Stimulated activated naive CD8-positive, alpha-beta T cell treated with anti-CD3 and anti-CD28 coated beads, Interleukin-15, Interleukin-2, amounts not matched to agents 100 ng/mL and 50 ng/mL, for 24 hours (primary cell): ENCODE data around the gene PLOD2.

ENCODE experiments used
- H3K27ac Mint-ChIP-seq: one replicate; pipeline ENCODE4 v1.8.0; 2021; ENCODE audit warnings: mild to moderate bottlenecking, mixed read lengths
- H3K27me3 Mint-ChIP-seq: one replicate; pipeline ENCODE4 v1.8.0; 2021; ENCODE audit warnings: mixed read lengths
- H3K36me3 Mint-ChIP-seq: one replicate; pipeline ENCODE4 v1.8.0; 2021; ENCODE audit warnings: low read depth, mixed read lengths
- H3K4me1 Mint-ChIP-seq: one replicate; pipeline ENCODE4 v1.8.0; 2021; ENCODE audit warnings: low read depth, mixed read lengths
- H3K4me3 Mint-ChIP-seq: one replicate; pipeline ENCODE4 v1.8.0; 2021; ENCODE audit warnings: mild to moderate bottlenecking, mixed read lengths
- H3K9me3 Mint-ChIP-seq: one replicate; pipeline ENCODE4 v1.8.0; 2021; ENCODE audit warnings: mixed read lengths

PLOD2 gene

GRCh38 chr3:146178006-146178689, 17.2 kb upstream of the PLOD2 start:
- Mint-ChIP-seq H3K4me3 (no peak overlapping the region), H3K36me3 (no peaks in the 10 kb centered on the region), H3K9me3 (no peaks in the 10 kb centered on the region)

GRCh38 chr3:146177519-146177918, 16.5 kb upstream of the PLOD2 start:
- Mint-ChIP-seq H3K36me3 (no peaks in the 10 kb centered on the region), H3K4me1 (no peaks in the 10 kb centered on the region), H3K27me3 (no peaks in the 10 kb centered on the region), H3K27ac (no peak overlapping the region), H3K9me3 (no peaks in the 10 kb centered on the region), H3K4me3 (no peak overlapping the region)

More at GRCh38 chr3:146178006-146178689, 17.2 kb upstream of the PLOD2 start:
- Mint-ChIP-seq H3K4me1 (no peaks in the 10 kb centered on the region), H3K27ac (no peak overlapping the region), H3K27me3 (no peaks in the 10 kb centered on the region)

- Mint-ChIP-seq H3K4me3 (no peak overlapping the region), H3K27ac (no peak overlapping the region), H3K36me3 (no peaks in the 10 kb centered on the region), H3K4me1 (no peaks in the 10 kb centered on the region), H3K27me3 (no peaks in the 10 kb centered on the region), H3K9me3 (no peaks in the 10 kb centered on the region)
These were observed 16.1 kb upstream of the PLOD2 start for GRCh38 chr3:146177072-146177471.

GRCh38 chr3:146172586-146172985, 11.6 kb upstream of the PLOD2 start:
- Mint-ChIP-seq H3K27me3 (peaks cover 11% of the 10 kb centered on the region), H3K36me3 (no peaks in the 10 kb centered on the region), H3K27ac (no peak overlapping the region), H3K4me1 (no peaks in the 10 kb centered on the region), H3K9me3 (no peaks in the 10 kb centered on the region), H3K4me3 (no peak overlapping the region)

- no peaks in the 10 kb centered on the region for H3K36me3 Mint-ChIP-seq
- no peak overlapping the region for H3K27ac Mint-ChIP-seq
- H3K4me3 Mint-ChIP-seq = no peak overlapping the region
- peaks cover 13% of the 10 kb centered on the region for H3K27me3 Mint-ChIP-seq
- H3K9me3 Mint-ChIP-seq = no peaks in the 10 kb centered on the region
- no peaks in the 10 kb centered on the region for H3K4me1 Mint-ChIP-seq
These were observed 9.6 kb upstream of the PLOD2 start for GRCh38 chr3:146170591-146170990.

GRCh38 chr3:146169891-146170290, 8.9 kb upstream of the PLOD2 start:
- H3K4me3 Mint-ChIP-seq = no peak overlapping the region

GRCh38 chr3:146166826-146167225, 5.8 kb upstream of the PLOD2 start:
- peaks cover 4% of the 10 kb centered on the region for H3K9me3 Mint-ChIP-seq
- no peak overlapping the region for H3K4me3 Mint-ChIP-seq
- peaks cover 46% of the 10 kb centered on the region for H3K27me3 Mint-ChIP-seq
- no peak overlapping the region for H3K27ac Mint-ChIP-seq
- no peaks in the 10 kb centered on the region for H3K36me3 Mint-ChIP-seq
- peaks cover 8% of the 10 kb centered on the region for H3K4me1 Mint-ChIP-seq

More at GRCh38 chr3:146169891-146170290, 8.9 kb upstream of the PLOD2 start:
- no peaks in the 10 kb centered on the region for H3K4me1 Mint-ChIP-seq
- no peaks in the 10 kb centered on the region for H3K36me3 Mint-ChIP-seq
- no peaks in the 10 kb centered on the region for H3K9me3 Mint-ChIP-seq
- no peak overlapping the region for H3K27ac Mint-ChIP-seq
- H3K27me3 Mint-ChIP-seq = peaks cover 20% of the 10 kb centered on the region

GRCh38 chr3:146166415-146166821, 5.4 kb upstream of the PLOD2 start:
- no peaks in the 10 kb centered on the region for H3K36me3 Mint-ChIP-seq
- peaks cover 12% of the 10 kb centered on the region for H3K4me1 Mint-ChIP-seq
- H3K9me3 Mint-ChIP-seq = peaks cover 4% of the 10 kb centered on the region
- no peak overlapping the region for H3K4me3 Mint-ChIP-seq
- peaks cover 50% of the 10 kb centered on the region for H3K27me3 Mint-ChIP-seq
- no peak overlapping the region for H3K27ac Mint-ChIP-seq

- Mint-ChIP-seq H3K27me3 (peaks cover 48% of the 10 kb centered on the region), H3K4me1 (peaks cover 14% of the 10 kb centered on the region), H3K36me3 (no peaks in the 10 kb centered on the region), H3K4me3 (no peak overlapping the region), H3K27ac (no peak overlapping the region), H3K9me3 (peaks cover 4% of the 10 kb centered on the region)
These were observed 4.9 kb upstream of the PLOD2 start for GRCh38 chr3:146165877-146166276.

GRCh38 chr3:146164971-146165769, 4.2 kb upstream of the PLOD2 start:
- H3K27me3 Mint-ChIP-seq = peaks cover 48% of the 10 kb centered on the region
- no peaks in the 10 kb centered on the region for H3K36me3 Mint-ChIP-seq
- H3K4me1 Mint-ChIP-seq = peaks cover 18% of the 10 kb centered on the region
- H3K27ac Mint-ChIP-seq = no peak overlapping the region
- peaks cover 4% of the 10 kb centered on the region for H3K9me3 Mint-ChIP-seq
- no peak overlapping the region for H3K4me3 Mint-ChIP-seq

GRCh38 chr3:146164506-146164905, 3.5 kb upstream of the PLOD2 start:
- no peak overlapping the region for H3K27ac Mint-ChIP-seq
- H3K9me3 Mint-ChIP-seq = peaks cover 4% of the 10 kb centered on the region
- H3K27me3 Mint-ChIP-seq = peaks cover 49% of the 10 kb centered on the region
- no peaks in the 10 kb centered on the region for H3K36me3 Mint-ChIP-seq
- H3K4me3 Mint-ChIP-seq = no peak overlapping the region
- peaks cover 24% of the 10 kb centered on the region for H3K4me1 Mint-ChIP-seq

GRCh38 chr3:146164071-146164470, 3.1 kb upstream of the PLOD2 start:
- Mint-ChIP-seq H3K9me3 (peaks cover 4% of the 10 kb centered on the region), H3K27ac (no peak overlapping the region), H3K4me3 (no peak overlapping the region), H3K36me3 (no peaks in the 10 kb centered on the region), H3K27me3 (peaks cover 52% of the 10 kb centered on the region), H3K4me1 (peaks cover 24% of the 10 kb centered on the region)

- Mint-ChIP-seq H3K4me1 (peaks cover 24% of the 10 kb centered on the region), H3K9me3 (peaks cover 4% of the 10 kb centered on the region), H3K4me3 (no peak overlapping the region), H3K27me3 (peaks cover 57% of the 10 kb centered on the region), H3K27ac (no peak overlapping the region), H3K36me3 (no peaks in the 10 kb centered on the region)
These were observed 2.6 kb upstream of the PLOD2 start for GRCh38 chr3:146163584-146163983.

GRCh38 chr3:146162561-146162960, 1.6 kb upstream of the PLOD2 start:
- peak overlapping the region; percentile 63 for H3K4me3 Mint-ChIP-seq
- peaks cover 63% of the 10 kb centered on the region for H3K27me3 Mint-ChIP-seq
- H3K27ac Mint-ChIP-seq = no peak overlapping the region
- no peaks in the 10 kb centered on the region for H3K36me3 Mint-ChIP-seq
- H3K9me3 Mint-ChIP-seq = peaks cover 4% of the 10 kb centered on the region
- peaks cover 24% of the 10 kb centered on the region for H3K4me1 Mint-ChIP-seq

- Mint-ChIP-seq H3K27ac (no peak overlapping the region), H3K4me3 (peak overlapping the region; percentile 63), H3K9me3 (peaks cover 4% of the 10 kb centered on the region), H3K36me3 (no peaks in the 10 kb centered on the region), H3K4me1 (peaks cover 24% of the 10 kb centered on the region), H3K27me3 (peaks cover 69% of the 10 kb centered on the region)
These were observed 649 bp upstream of the PLOD2 start for GRCh38 chr3:146161663-146162002.
